Activated CD4-positive, alpha-beta T cell treated with anti-CD3 and anti-CD28 coated beads, Interleukin-2, amount 10 ng/mL, durations not matched to agents 24 days and 14 days (primary cell): ENCODE results near the gene TMEM144. TPM values are rescaled to one million over a fixed set of nuclear protein-coding genes. Genes with fewer than 3 reads are reported as not detected.
"Not testable (repeated sequence)": the region's sequence is repeated elsewhere in the genome, so short reads cannot be mapped to it uniquely, and the experiment has no call there.

Experiments used
- DNase-seq: peaks from one replicate; pipeline ENCODE4 v3.0.0; 2022
- H3K27ac Mint-ChIP-seq: one replicate; pipeline ENCODE4 v1.8.0; 2022; ENCODE audit warnings: mild to moderate bottlenecking, mixed read lengths
- H3K27me3 Mint-ChIP-seq: one replicate; pipeline ENCODE4 v1.8.0; 2022; ENCODE audit warnings: mixed read lengths
- H3K36me3 Mint-ChIP-seq: one replicate; pipeline ENCODE4 v1.8.0; 2022; ENCODE audit warnings: low read depth, mild to moderate bottlenecking, mixed read lengths
- H3K4me1 Mint-ChIP-seq: one replicate; pipeline ENCODE4 v1.8.0; 2021; ENCODE audit warnings: mixed read lengths
- H3K4me3 Mint-ChIP-seq: one replicate; pipeline ENCODE4 v1.8.0; 2022; ENCODE audit warnings: mild to moderate bottlenecking, moderate library complexity, mixed read lengths
- H3K9me3 Mint-ChIP-seq: one replicate; pipeline ENCODE4 v1.8.0; 2021; ENCODE audit warnings: mixed read lengths
- intact Hi-C: fragments of 100-400 bp; cut with micrococcal nuclease; formaldehyde crosslinking; loops from one replicate; pipeline ENCODE4 v1.15.1; 2023
- total RNA-seq: library from RNA; stranded (reverse); gene quantifications from 2 replicates; pipeline ENCODE4 v1.2.3, GENCODE V29; 2022

Gene TMEM144
- total RNA-seq, 1 donor from 2014 or later, result not detected

DNA sequence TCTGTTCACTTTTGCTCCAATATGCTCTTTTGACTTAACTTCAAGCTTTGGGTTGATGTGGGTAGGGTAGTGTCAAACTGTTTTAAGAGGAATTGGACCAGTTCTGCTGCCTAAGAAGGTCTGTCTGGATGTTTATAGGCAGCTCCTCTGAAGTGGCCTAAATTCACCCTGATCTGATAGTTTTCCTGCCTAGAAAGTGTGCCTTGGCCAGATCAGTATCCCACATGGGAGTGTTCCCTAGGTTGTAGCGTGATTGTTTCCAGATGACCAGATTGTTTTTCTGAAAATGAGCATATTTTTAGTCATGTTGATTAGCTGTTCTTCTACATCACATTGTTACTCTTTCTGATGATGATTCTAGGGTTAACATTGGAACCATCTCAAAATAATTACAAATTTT is 68.8 kb downstream of the TMEM144 start:
- H3K4me1 Mint-ChIP-seq, H3K36me3 Mint-ChIP-seq, H3K27me3 Mint-ChIP-seq, H3K9me3 Mint-ChIP-seq, intact Hi-C loops, H3K27ac Mint-ChIP-seq, DNase-seq, H3K4me3 Mint-ChIP-seq: not testable (repeated sequence)

GRCh38 chr4:158280856-158281255 is 70.6 kb downstream of the TMEM144 start:
- Mint-ChIP-seq H3K4me1 (no peaks in the 10 kb centered on the region), H3K9me3 (no peaks in the 10 kb centered on the region), H3K27ac (no peak overlapping the region)

GRCh38 chr4:158282252-158282651 is 72.0 kb downstream of the TMEM144 start:
- H3K4me1 Mint-ChIP-seq, result no peaks in the 10 kb centered on the region
- H3K36me3 Mint-ChIP-seq, result no peaks in the 10 kb centered on the region

More at GRCh38 chr4:158280856-158281255, 70.6 kb downstream of the TMEM144 start:
- Mint-ChIP-seq H3K27me3 (peaks cover 2% of the 10 kb centered on the region), H3K36me3 (no peaks in the 10 kb centered on the region), H3K4me3 (no peak overlapping the region)
- intact Hi-C loops, result no loop called here
- DNase-seq, result no peak

DNA sequence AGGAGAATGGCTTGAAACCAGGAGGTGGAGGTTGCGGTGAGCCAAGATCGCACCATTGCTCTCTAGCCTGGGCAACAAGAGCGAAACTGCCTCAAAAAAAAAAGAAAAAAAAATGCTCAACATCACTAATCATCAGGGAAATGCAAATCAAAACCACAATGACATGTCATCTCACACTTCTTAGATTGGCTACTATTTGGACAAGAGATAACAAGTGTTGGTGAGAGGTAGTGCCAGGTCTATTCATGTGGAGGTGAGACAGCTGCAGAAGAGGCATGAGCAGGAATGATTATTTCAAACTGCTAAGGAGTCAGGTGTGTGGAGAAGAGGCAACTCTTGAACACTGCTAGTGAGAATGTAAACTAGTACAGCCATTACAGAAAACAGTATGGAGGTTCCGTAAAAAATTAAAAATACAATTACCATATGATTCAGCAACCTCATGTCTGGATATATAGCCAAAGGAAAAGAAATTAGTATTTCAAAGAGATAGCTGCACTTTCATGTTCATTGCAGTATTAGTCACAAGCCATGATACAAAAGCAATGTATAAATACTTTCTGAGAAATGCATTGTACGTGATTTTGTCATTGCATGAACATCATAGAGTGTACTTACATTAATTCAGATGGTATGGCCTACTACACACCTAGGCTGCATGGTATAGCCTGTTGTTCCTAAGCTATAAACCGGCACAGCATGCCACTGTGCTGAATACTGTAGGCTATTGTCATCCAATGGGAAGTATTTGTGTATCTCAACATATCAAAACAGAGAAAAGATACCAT is 75.3 kb downstream of the TMEM144 start:
- Mint-ChIP-seq H3K27ac (no peak overlapping the region), H3K36me3 (no peaks in the 10 kb centered on the region), H3K9me3 (no peaks in the 10 kb centered on the region), H3K27me3 (peaks cover 2% of the 10 kb centered on the region), H3K4me3 (no peak overlapping the region), H3K4me1 (no peaks in the 10 kb centered on the region)
- DNase-seq, result no peak
- intact Hi-C loops, result no loop called here

More at GRCh38 chr4:158282252-158282651, 72.0 kb downstream of the TMEM144 start:
- no peak for DNase-seq
- Mint-ChIP-seq H3K4me3 (no peak overlapping the region), H3K9me3 (no peaks in the 10 kb centered on the region), H3K27ac (no peak overlapping the region), H3K27me3 (peaks cover 2% of the 10 kb centered on the region)
- intact Hi-C loops, result no loop called here

DNA sequence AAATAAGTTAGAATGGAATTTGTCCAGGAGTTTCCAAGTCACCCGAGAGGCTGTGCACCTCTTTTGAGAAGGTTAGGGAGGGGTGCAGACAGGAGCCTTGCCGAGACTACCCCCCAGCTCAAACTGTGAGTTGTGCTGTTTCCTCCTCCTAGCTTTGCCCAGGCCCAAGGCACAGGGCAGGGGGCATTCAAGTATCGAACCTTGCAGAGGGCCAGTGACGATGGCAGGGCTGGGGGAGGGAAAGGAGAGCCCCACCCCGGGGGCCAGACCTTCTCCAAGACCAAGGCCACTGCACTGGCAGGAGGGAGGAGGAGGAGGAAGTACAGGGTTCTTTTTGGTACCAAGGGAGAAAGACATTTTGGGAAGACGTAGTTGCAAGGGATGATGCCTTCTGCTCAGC is 80.6 kb downstream of the TMEM144 start:
- Mint-ChIP-seq H3K4me3 (no peak overlapping the region), H3K27ac (no peak overlapping the region)
- no peak for DNase-seq

GRCh38 chr4:158291334-158292055 is 81.2 kb downstream of the TMEM144 start:
- Mint-ChIP-seq H3K27ac (no peak overlapping the region), H3K4me3 (no peak overlapping the region), H3K4me1 (no peaks in the 10 kb centered on the region), H3K9me3 (no peaks in the 10 kb centered on the region), H3K27me3 (no peaks in the 10 kb centered on the region), H3K36me3 (no peaks in the 10 kb centered on the region)
- DNase-seq, result no peak
- intact Hi-C loops, result no loop called here

More for the DNA sequence above, 80.6 kb downstream of the TMEM144 start:
- Mint-ChIP-seq H3K4me1 (no peaks in the 10 kb centered on the region), H3K36me3 (no peaks in the 10 kb centered on the region), H3K9me3 (no peaks in the 10 kb centered on the region), H3K27me3 (no peaks in the 10 kb centered on the region)
- intact Hi-C loops, result no loop called here

DNA sequence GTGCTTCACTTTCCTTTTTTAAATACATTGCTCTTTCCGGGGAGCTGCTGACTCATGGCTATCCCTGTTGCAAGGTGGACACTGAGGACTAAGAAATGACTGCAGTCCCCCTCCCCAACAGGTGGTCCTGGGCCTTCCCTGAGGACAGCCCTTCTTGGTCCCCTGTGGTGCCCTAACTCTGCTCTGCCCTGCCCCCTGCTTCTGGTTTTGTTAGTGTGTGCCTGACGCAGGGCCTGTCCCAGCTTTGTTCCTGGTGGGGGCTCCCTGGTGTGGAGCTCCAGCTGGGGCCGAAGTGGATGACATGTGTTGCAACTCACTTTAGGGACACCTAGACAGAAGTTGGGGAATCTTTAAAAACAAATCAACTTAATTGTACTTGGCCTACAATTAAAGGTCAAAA is 81.9 kb downstream of the TMEM144 start:
- H3K36me3 Mint-ChIP-seq, result no peaks in the 10 kb centered on the region
- no peaks in the 10 kb centered on the region for H3K27me3 Mint-ChIP-seq
- intact Hi-C loops, result no loop called here
- no peaks in the 10 kb centered on the region for H3K4me1 Mint-ChIP-seq
- H3K9me3 Mint-ChIP-seq, result no peaks in the 10 kb centered on the region
- DNase-seq, result no peak
- H3K27ac Mint-ChIP-seq, result no peak overlapping the region
- no peak overlapping the region for H3K4me3 Mint-ChIP-seq

DNA sequence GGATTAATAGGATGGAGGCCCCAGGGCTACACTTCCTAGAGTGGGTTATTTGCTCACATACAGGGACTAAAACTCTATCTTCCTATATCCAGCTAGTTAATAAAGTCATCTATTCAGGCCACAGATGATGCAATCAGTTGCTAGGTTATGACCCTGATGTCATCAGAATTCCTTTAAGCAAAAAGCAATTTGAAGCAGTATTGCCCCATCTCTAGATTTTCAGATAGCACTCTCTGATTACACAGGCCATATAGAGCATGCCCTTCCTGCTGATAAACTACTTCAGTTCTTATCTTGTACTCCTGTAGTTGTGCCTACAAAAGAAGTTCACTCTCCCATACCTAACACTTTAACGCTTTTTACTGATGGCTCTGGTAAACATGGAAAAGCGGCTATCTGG is 84.8 kb downstream of the TMEM144 start:
- DNase-seq, result no peak
- H3K9me3 Mint-ChIP-seq, result no peaks in the 10 kb centered on the region
- H3K27ac Mint-ChIP-seq, result no peak overlapping the region
- no peaks in the 10 kb centered on the region for H3K4me1 Mint-ChIP-seq
- no peak overlapping the region for H3K4me3 Mint-ChIP-seq
- H3K36me3 Mint-ChIP-seq, result no peaks in the 10 kb centered on the region
- H3K27me3 Mint-ChIP-seq, result no peaks in the 10 kb centered on the region
- intact Hi-C loops, result no loop called here

DNA sequence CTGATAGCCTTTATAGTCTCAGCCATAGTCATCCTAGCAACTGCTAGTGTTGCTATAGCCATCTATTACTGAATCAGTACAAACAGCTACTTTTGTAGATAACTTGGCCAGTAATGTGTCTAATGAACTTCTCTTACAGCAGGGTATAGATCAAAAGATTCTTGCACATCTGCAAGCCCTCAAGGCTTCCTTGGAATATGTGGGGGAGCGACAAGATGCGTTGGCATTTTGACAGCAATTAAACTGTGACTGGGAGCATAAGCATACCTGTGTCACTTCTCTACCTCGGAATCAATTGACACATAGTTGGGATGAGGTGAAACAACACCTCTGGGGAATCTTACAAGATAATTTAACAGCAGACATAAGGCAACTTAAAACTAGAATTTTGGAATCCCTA is 87.6 kb downstream of the TMEM144 start:
- no peaks in the 10 kb centered on the region for H3K36me3 Mint-ChIP-seq
- H3K4me3 Mint-ChIP-seq, result no peak overlapping the region
- intact Hi-C loops, result no loop called here
- H3K4me1 Mint-ChIP-seq, result no peaks in the 10 kb centered on the region
- no peaks in the 10 kb centered on the region for H3K9me3 Mint-ChIP-seq
- no peak for DNase-seq
- H3K27me3 Mint-ChIP-seq, result no peaks in the 10 kb centered on the region
- no peak overlapping the region for H3K27ac Mint-ChIP-seq

DNA sequence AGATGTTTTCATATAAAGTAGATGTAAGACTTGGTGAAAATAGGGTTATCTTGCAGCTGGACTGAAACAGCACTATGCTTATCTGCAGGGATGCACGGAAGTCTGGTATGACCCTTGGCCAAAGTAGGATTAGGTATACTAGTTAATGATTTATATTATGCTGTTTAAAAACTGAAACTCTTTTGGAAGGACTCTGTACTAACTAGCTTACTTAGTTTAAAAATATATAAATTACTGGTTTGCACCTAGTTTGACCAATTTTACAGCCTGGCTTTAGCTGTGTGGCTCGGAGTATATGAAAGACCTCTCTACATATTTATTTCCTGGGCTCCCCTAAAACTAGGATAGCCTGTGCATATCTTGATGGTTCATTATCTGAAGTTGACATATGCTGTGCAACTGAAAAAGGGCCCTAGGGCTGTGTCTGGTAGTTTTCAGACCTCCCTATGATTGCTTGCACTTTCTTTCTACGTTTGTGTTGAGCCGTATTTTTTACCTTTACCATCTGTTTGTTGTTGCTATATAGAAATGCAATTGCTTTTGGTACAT is 89.2 kb downstream of the TMEM144 start:
- Mint-ChIP-seq H3K36me3 (no peaks in the 10 kb centered on the region), H3K9me3 (no peaks in the 10 kb centered on the region), H3K27ac (no peak overlapping the region), H3K4me1 (no peaks in the 10 kb centered on the region), H3K27me3 (no peaks in the 10 kb centered on the region), H3K4me3 (no peak overlapping the region)
- intact Hi-C loops, result no loop called here
- no peak for DNase-seq

GRCh38 chr4:158300012-158300411 is 89.7 kb downstream of the TMEM144 start:
- Mint-ChIP-seq H3K4me1 (no peaks in the 10 kb centered on the region), H3K4me3 (no peak overlapping the region), H3K36me3 (no peaks in the 10 kb centered on the region), H3K27ac (no peak overlapping the region), H3K9me3 (no peaks in the 10 kb centered on the region), H3K27me3 (no peaks in the 10 kb centered on the region)
- DNase-seq, result no peak
- intact Hi-C loops, result no loop called here

GRCh38 chr4:158302076-158302866 is 92.0 kb downstream of the TMEM144 start:
- Mint-ChIP-seq H3K9me3 (no peaks in the 10 kb centered on the region), H3K36me3 (no peaks in the 10 kb centered on the region)

DNA sequence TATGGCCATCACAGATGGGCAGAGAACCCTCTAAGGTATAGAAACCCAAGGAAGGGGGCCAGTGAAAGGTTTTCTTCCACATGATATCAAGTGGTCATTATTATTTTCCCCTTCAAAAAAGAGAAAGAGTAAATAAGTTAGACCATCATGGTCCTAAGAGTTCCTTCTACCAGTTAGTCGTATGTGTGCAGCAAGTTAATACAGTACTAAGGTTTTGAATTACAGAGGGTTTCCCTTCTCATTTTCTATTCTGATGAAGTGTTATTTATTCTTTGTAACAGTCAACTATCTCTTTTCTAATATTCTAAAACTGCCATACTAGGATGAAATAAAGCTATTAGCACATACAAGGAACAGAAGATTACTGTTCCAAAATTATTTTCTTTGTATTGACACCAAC is 94.4 kb downstream of the TMEM144 start:
- intact Hi-C loops, result no loop called here
- no peaks in the 10 kb centered on the region for H3K9me3 Mint-ChIP-seq
- no peak for DNase-seq
- no peaks in the 10 kb centered on the region for H3K27me3 Mint-ChIP-seq
- H3K36me3 Mint-ChIP-seq, result no peaks in the 10 kb centered on the region
- H3K4me1 Mint-ChIP-seq, result no peaks in the 10 kb centered on the region
- no peak overlapping the region for H3K27ac Mint-ChIP-seq
- H3K4me3 Mint-ChIP-seq, result no peak overlapping the region

More at GRCh38 chr4:158302076-158302866, 92.0 kb downstream of the TMEM144 start:
- DNase-seq, result no peak
- Mint-ChIP-seq H3K27me3 (no peaks in the 10 kb centered on the region), H3K4me1 (no peaks in the 10 kb centered on the region), H3K27ac (no peak overlapping the region), H3K4me3 (no peak overlapping the region)
- intact Hi-C loops, result no loop called here
